ENCODE measurements around the gene TEX22.

The TEX22 gene

DNA sequence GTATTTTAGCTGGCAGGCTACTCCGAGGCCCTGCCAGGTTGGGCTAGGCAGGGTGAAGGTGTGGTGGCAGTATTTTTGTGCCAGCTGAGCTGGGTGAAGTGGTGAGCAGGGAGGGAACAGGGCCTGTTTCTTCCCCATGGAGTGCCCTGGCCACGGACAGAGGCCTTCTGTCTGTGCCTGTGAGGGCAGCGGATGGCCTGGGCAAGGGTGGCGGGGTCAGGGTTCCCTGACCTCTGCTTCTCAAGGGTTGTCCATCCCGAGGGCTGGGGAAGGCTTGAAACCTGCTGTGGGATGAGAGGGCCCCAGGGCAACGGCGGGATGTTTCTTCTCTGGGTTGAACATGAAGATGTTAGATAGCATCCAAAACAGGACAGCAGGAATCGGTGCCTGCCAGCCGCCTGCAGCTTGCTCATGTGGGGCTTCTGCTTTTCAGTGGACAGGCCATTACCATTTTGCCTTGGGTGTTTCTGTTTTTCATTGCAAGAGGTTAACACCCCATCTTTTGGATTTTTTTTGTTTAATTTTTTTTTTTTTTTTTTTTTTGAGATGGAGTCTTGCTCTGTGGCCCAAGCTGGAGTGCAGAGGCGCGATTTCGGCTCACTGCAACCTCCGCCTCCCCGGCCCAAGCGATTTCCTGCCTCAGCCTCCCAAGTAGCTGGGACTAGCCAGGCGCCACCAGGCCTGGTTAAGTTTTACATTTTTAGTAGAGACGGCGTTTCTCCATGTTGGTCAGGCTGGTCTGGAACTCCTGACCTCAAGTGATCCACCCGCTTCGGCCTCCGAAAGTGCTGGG lies 24.6 kb downstream of the TEX22 start:
- DNase-seq (ENCODE audit: low read depth) = no peak
- TF ChIP-seq, protein P1, sequence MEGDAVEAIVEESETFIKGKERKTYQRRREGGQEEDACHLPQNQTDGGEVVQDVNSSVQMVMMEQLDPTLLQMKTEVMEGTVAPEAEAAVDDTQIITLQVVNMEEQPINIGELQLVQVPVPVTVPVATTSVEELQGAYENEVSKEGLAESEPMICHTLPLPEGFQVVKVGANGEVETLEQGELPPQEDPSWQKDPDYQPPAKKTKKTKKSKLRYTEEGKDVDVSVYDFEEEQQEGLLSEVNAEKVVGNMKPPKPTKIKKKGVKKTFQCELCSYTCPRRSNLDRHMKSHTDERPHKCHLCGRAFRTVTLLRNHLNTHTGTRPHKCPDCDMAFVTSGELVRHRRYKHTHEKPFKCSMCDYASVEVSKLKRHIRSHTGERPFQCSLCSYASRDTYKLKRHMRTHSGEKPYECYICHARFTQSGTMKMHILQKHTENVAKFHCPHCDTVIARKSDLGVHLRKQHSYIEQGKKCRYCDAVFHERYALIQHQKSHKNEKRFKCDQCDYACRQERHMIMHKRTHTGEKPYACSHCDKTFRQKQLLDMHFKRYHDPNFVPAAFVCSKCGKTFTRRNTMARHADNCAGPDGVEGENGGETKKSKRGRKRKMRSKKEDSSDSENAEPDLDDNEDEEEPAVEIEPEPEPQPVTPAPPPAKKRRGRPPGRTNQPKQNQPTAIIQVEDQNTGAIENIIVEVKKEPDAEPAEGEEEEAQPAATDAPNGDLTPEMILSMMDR (conservative IDR thresholded peaks at IDR 0.05; ENCODE audit: low read length) = no peak
- no peak overlapping the region for H3K4me3 ChIP-seq (ENCODE audit: low read length)

DNA sequence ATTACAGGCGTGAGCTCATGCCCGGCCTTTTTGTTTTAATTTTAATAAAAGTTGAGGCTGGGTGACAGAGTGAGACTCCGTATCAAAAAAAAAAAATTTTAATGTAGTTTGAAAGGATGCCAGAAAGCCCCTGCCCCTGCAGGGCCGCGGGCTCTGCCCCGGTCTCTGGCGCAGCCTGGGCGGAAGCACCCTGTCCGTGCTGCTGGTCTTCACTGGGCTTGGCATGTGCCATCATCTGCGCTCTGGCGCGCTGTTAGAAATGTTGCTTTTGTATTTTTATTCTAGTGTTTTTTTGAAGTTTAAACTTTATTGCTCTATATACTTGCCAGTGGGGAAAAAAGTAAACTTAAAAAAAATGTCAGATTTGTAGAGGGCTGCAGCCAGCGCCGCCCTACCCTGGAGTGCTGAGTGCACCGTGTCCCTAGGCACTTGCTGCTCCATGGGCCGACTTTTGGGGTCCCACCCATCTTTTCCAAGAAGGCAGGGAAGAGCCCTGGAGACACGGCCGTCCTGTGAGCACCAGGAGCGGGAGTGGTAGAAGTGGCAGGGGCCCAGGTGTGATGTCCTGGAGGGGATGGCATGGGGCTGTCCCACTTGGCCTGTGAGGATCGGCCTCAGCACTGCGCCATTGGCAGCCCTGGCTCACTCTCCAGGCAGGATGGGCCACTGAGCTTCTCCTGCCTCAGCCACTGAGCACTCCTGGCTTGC lies 25.3 kb downstream of the TEX22 start:
- TF ChIP-seq, protein P1 (conservative IDR thresholded peaks at IDR 0.05; ENCODE audit: low read length) = no peak
- DNase-seq (ENCODE audit: low read depth) = no peak

DNA sequence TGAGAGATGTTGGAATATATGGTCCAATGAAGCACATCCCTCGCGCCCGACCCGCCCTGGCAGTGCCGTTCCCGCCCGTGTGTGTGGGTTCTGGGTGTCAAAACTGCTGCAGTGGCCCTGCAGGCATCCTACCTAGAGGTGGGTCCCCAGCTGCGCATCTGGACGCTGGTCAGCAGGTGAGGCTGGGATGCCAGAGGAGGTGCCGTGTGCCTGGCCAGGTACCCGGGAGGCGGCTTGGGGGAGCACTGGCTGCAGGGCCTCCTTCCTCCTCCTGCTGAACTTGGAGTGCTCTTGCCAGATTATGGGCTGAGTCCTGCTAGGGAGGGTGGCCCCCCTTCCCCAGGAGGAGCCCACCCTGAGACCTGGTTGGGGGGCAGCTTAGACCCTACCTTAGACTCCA lies 26.5 kb downstream of the TEX22 start:
- TF ChIP-seq, protein P1 (conservative IDR thresholded peaks at IDR 0.05; ENCODE audit: low read length) = no peak
- DNase-seq (ENCODE audit: low read depth) = no peak
- no peak overlapping the region for H3K4me3 ChIP-seq (ENCODE audit: low read length)

More for the DNA sequence above, 25.3 kb downstream of the TEX22 start:
- no peak overlapping the region for H3K4me3 ChIP-seq (ENCODE audit: low read length)

DNA sequence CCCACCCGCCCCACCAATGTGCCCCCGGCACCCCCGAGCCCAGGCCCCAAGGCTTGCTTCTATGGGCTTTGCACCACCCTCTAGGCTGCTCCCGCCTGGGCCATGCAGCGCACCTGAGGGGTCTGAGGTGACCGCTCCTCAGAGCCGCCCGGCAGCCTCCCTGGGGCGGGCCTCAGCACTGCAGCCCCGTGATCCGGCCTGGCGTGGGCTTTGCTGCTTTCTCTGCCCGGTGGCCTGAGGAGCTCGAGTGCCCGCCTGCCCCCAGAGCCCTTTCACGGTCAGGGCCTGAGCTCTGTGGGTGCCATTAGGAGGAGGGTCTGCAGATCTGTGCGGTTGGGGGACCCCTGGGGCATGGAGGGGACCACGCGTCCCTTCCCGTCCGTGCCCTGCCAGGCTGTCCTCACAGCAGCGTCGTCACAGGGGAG lies 27.5 kb downstream of the TEX22 start:
- no peak overlapping the region for H3K4me3 ChIP-seq (ENCODE audit: low read length)
- TF ChIP-seq, protein P1 (conservative IDR thresholded peaks at IDR 0.05; ENCODE audit: low read length) = no peak
- no peak for DNase-seq (ENCODE audit: low read depth)

DNA sequence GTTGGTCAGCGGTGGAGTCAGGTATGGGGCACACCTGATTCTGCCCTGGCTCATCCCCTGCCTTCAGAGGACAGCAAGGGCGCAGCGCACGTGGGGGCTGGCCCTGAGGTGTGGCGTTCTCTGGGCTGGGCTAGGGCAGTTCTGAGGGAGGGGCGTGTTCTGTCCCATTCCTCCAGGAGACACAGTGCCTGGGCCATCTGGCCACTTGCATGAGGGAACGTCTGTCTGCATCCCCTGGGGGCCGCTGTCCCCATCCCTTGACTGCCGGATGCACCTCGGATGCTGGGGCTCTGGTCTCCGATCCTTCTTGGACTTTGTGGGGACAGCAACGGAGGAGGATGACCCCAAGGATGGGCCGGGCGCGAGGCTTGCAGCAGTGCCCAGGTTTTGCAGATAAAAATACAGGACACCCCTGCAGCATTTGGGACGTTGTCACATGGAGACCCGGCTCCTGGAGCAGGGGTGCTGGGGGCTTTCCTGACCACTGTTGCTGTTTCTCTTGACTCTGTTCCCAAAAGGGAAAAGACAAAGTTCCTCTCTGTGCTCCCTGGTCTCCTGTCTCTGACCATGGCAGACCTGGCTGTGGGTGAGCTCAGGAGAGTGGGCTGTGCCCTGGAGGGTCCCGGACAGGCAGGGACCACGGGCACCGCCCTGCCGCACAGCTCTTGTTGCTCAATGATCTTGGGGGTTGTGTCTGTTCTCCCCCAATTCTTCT lies 28.2 kb downstream of the TEX22 start:
- no peak overlapping the region for H3K4me3 ChIP-seq (ENCODE audit: low read length)
- TF ChIP-seq, protein P1 (conservative IDR thresholded peaks at IDR 0.05; ENCODE audit: low read length) = no peak
- DNase-seq (ENCODE audit: low read depth) = no peak

DNA sequence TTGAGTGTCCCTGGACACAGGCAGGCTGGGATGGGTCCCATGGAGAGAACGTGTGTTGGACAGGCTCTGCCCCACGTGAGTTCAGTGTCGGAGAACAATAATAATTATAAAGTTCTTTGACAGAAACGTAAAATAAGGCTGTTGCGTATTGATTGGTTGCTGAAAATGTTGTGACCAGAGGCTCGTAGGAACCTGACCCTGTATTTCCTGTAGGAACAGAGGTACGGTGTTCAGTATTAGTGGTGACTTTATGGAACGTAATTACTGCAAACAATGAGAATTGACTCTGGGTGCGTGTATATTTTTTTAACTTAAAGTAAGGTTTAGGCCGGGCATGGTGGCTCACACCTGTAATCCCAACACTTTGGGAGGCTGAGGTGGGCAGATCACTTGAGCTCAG lies 29.1 kb downstream of the TEX22 start:
- H3K4me3 ChIP-seq (ENCODE audit: low read length) = no peak overlapping the region
- DNase-seq (ENCODE audit: low read depth) = no peak
- TF ChIP-seq, protein P1 (conservative IDR thresholded peaks at IDR 0.05; ENCODE audit: low read length) = no peak

Measured in AG10803 (cell line).